DOHH2 (cell line): Measurements from ENCODE around the gene DHCR24.

Experiments used
- H3F3A ChIP-seq: fragments of 200-600 bp; sonication (generic), shearing (Covaris generic); 2 replicates; pipeline ENCODE4 v1.6.0; 2016; ENCODE audit warnings: antibody characterized with exemption, mild to moderate bottlenecking; ENCODE audit not compliant: control insufficient read depth, insufficient read depth
- H3K27ac ChIP-seq: fragments of 200-600 bp; sonication (generic); 2 replicates; pipeline ENCODE4 v1.5.1; 2014; ENCODE audit warnings: low read depth, mild to moderate bottlenecking, low read length, moderate library complexity
- H3K27me3 ChIP-seq: fragments of 200-600 bp; sonication (generic); 2 replicates; pipeline ENCODE4 v1.6.1; 2014; ENCODE audit warnings: mild to moderate bottlenecking, low read length, mixed read lengths; ENCODE audit not compliant: control insufficient read depth
- H3K36me3 ChIP-seq: fragments of 200-600 bp; sonication (generic); 2 replicates; pipeline ENCODE4 v1.6.1; 2014; ENCODE audit warnings: mild to moderate bottlenecking, low read length, moderate library complexity, mixed read lengths; ENCODE audit not compliant: control insufficient read depth
- H3K4me1 ChIP-seq: fragments of 200-600 bp; sonication (generic); 2 replicates; pipeline ENCODE4 v1.6.1; 2014; ENCODE audit warnings: mild to moderate bottlenecking, low read length, mixed read lengths; ENCODE audit not compliant: control insufficient read depth
- H3K4me2 ChIP-seq: fragments of 200-600 bp; sonication (generic); 2 replicates; pipeline ENCODE4 v1.6.0; 2014; ENCODE audit warnings: mild to moderate bottlenecking, low read length, moderate library complexity
- H3K4me3 ChIP-seq: fragments of 200-600 bp; sonication (generic); 2 replicates; pipeline ENCODE4 v1.5.1; 2014; ENCODE audit warnings: mild to moderate bottlenecking, low read length, mixed read lengths
- H3K79me2 ChIP-seq: fragments of 200-600 bp; sonication (generic); 2 replicates; pipeline ENCODE4 v1.6.1; 2014; ENCODE audit warnings: mild to moderate bottlenecking, low read length, mixed read lengths; ENCODE audit not compliant: control insufficient read depth
- H3K9me2 ChIP-seq: fragments of 200-600 bp; sonication (generic); replicated peaks from 2 replicates; pipeline ENCODE4 v1.6.1; 2014; ENCODE audit warnings: mild to moderate bottlenecking, low read length, mixed read lengths; ENCODE audit not compliant: control insufficient read depth
- H3K9me3 ChIP-seq: fragments of 200-600 bp; sonication (generic); 2 replicates; pipeline ENCODE4 v1.6.1; 2014; ENCODE audit warnings: antibody characterized with exemption, low read length, mixed read lengths; ENCODE audit not compliant: control insufficient read depth, insufficient read depth
- H4K20me1 ChIP-seq: fragments of 200-600 bp; sonication (generic); 2 replicates; pipeline ENCODE4 v1.6.0; 2014; ENCODE audit warnings: low read depth, mild to moderate bottlenecking, antibody characterized with exemption, low read length, moderate library complexity; ENCODE audit not compliant: control insufficient read depth, insufficient read depth
- EZH2phosphoT487 ChIP-seq: fragments of 200-600 bp; sonication (generic); IDR thresholded peaks from 2 replicates; pipeline ENCODE4 v1.6.1; 2017; ENCODE audit warnings: borderline replicate concordance, mild to moderate bottlenecking, antibody characterized with exemption, low read length, moderate library complexity, mixed read lengths
- TF ChIP-seq, protein P1 (sequence below): fragments of 200-600 bp; sonication (generic); IDR thresholded peaks from one replicate; pipeline ENCODE4 v1.5.1; 2014; ENCODE audit warnings: antibody characterized with exemption, mild to moderate bottlenecking, low read depth, low read length; ENCODE audit not compliant: poor library complexity, severe bottlenecking

DHCR24 gene

DNA sequence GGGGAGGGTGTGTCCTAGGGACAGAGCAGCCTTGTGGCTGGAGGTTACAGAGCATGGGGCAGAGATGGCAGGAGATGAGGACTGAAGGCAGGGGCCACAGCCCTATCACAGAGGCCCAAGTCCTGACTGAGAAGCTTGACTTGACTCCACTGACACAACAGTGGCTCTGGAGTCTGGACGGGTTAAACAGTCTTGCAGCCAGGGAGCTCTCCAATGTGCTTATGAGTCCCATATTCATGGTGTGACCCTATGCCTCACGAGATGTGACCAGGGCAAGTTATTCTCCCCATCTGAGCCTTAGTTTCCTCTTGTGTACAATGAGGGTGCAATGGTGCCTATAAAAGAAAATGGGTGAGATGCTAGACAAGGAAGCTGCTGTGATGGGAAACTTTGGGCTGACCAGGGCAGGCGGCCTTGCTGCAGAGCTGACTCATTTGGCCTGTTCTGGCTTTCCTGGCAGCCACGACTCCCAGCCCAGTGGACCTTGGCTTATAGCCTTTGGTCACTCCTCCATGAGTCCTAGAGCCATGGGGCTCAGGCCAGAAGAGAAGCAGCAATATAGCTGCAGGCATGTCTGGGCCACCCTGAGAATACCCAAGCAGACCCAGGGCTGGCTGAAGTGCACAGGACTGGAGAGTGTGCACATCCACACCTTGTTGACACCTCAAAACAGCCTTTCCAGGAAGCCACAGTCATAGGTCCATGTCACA, 83.1 kb downstream of the DHCR24 start:
- no peak for TF ChIP-seq EZH2phosphoT487
- TF ChIP-seq, protein P1, sequence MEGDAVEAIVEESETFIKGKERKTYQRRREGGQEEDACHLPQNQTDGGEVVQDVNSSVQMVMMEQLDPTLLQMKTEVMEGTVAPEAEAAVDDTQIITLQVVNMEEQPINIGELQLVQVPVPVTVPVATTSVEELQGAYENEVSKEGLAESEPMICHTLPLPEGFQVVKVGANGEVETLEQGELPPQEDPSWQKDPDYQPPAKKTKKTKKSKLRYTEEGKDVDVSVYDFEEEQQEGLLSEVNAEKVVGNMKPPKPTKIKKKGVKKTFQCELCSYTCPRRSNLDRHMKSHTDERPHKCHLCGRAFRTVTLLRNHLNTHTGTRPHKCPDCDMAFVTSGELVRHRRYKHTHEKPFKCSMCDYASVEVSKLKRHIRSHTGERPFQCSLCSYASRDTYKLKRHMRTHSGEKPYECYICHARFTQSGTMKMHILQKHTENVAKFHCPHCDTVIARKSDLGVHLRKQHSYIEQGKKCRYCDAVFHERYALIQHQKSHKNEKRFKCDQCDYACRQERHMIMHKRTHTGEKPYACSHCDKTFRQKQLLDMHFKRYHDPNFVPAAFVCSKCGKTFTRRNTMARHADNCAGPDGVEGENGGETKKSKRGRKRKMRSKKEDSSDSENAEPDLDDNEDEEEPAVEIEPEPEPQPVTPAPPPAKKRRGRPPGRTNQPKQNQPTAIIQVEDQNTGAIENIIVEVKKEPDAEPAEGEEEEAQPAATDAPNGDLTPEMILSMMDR: no peak
- H4K20me1 ChIP-seq: no peaks in the 10 kb centered on the region; the same call in 1 of the 2 replicates
- peaks cover 5% of the 10 kb centered on the region for H3K4me1 ChIP-seq
- H3K79me2 ChIP-seq: no peaks in the 10 kb centered on the region
- no peaks in the 10 kb centered on the region for H3F3A ChIP-seq
- no peak overlapping the region for H3K27ac ChIP-seq
- H3K36me3 ChIP-seq: no peaks in the 10 kb centered on the region
- H3K9me3 ChIP-seq: no peaks in the 10 kb centered on the region
- H3K27me3 ChIP-seq: peaks cover 2% of the 10 kb centered on the region; the same call in 1 of the 2 replicates
- H3K9me2 ChIP-seq: no peaks in the 10 kb centered on the region
- H3K4me3 ChIP-seq: no peak overlapping the region
- no peak overlapping the region for H3K4me2 ChIP-seq

DNA sequence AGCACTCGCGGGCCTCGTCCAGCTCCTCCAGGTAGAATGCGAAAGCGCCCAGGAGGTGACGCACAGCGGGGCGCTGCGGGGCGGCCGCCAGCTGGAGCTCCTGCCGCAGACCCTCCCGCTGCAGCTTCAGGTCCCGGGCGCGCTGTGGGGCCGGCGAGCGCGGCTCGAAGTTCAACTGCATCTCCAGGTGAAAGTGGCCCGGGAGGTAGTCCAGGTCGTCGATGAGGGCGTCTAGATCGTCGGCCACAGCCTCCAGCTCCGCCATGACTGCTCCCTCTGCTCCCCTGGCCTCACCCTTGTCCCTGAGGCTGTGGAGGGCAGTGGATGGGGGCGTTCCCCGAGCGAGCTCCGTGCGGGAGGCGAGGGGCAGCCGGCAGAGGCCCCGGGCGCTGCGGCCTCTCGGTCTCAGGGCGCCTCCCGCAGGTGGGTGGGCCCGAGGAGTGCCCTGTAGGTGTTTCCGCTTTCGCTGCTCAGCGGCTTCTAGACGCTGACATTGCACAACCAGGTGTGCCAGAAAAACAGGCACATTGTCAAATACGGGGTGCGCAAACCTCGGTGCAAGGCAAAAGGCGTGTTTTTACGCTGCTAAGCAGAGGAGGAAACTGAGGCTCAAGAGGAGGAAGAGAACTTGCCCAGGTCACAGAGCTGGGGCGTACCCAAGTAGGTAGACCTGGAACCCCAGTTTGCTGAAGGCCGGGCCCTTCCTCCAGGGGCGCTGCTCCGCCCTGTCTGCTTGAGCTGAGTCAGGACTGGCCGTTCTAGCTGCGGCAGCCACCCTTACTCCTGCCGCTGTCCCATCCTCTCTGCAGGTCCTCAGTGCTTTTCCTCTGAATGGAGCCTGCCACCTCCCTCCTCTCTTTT, 85.9 kb downstream of the DHCR24 start, which contains the start of gene TTC22:
Gene TTC22, minus strand, starts transcription at position 425 of the 861 bp plus-strand sequence. Its CDS starts 160 bp downstream, at position 265.
- no peaks in the 10 kb centered on the region for H3F3A ChIP-seq
- H3K36me3 ChIP-seq: no peaks in the 10 kb centered on the region
- peak within 1 kb of the TSS; percentile 89 for H3K4me2 ChIP-seq
- H3K4me3 ChIP-seq: peak within 1 kb of the TSS; percentile 65
- H3K27me3 ChIP-seq: peaks cover 2% of the 10 kb centered on the region; the same call in 1 of the 2 replicates
- no peaks in the 10 kb centered on the region for H3K9me2 ChIP-seq
- no peak for TF ChIP-seq EZH2phosphoT487
- TF ChIP-seq, protein P1: peak; percentile 67
- H3K79me2 ChIP-seq: no peaks in the 10 kb centered on the region
- H3K4me1 ChIP-seq: peaks cover 5% of the 10 kb centered on the region
- H3K27ac ChIP-seq: no peak within 1 kb of the TSS
- no peaks in the 10 kb centered on the region; the same call in 1 of the 2 replicates for H4K20me1 ChIP-seq
- no peaks in the 10 kb centered on the region for H3K9me3 ChIP-seq

DNA sequence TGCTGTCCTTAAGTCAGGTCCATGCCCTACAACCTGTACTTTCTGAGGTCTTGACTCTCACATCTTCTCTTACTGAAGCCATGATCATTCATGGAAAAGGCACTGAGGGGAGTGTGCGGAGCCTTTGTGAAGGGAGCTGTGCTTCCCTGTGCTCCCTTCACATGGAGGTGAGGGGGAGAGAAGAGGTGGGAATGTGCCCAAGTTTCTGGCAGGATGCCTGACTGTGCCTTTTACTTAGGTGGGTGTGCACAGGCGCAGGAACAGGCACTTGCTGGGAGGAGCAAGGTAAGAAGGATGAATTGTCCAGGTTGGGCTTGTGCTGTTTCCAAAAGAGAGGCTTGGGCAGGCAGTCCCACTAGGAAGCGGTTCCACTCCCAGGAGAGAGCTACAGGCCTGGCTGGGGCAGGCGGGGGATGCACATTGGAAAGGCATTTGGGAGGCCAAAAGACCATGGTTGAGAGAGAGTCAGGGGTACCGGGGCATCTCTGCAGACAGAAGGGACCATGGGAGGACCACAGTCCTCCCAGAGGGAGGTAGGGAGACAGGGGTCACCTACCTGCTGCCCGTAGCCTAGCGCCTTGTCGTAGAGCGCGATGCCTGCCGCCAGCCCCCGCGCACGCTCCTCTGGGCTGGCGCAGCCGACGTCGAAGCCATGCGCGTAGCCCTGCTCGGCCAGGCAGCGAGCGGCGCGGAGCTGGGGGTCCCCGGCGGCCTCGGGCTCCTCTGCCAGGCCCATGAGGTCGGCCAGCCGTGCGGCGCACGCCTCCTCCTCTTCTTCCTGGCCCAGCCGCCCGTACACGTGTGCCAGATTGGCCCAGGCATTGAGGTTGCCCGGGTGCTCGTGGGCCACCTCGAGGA, 86.7 kb downstream of the DHCR24 start:
- peaks cover 5% of the 10 kb centered on the region for H3K4me1 ChIP-seq
- no peaks in the 10 kb centered on the region for H3K9me3 ChIP-seq
- H3K36me3 ChIP-seq: no peaks in the 10 kb centered on the region
- H4K20me1 ChIP-seq: no peaks in the 10 kb centered on the region; the same call in 1 of the 2 replicates
- no peaks in the 10 kb centered on the region for H3K79me2 ChIP-seq
- no peaks in the 10 kb centered on the region for H3F3A ChIP-seq
- peak overlapping the region; percentile 89 for H3K4me2 ChIP-seq
- H3K4me3 ChIP-seq: no peak overlapping the region
- peaks cover 2% of the 10 kb centered on the region; the same call in 1 of the 2 replicates for H3K27me3 ChIP-seq
- H3K9me2 ChIP-seq: no peaks in the 10 kb centered on the region
- no peak overlapping the region for H3K27ac ChIP-seq
- TF ChIP-seq, protein P1: no peak
- TF ChIP-seq EZH2phosphoT487: no peak
